Fibroblast of pulmonary artery (primary cell): Measurements from ENCODE around the gene BLVRB.
A peak's percentile ranks its signal among the peaks of the same experiment; 100 is the strongest.

Experiments used
- DNase-seq: peaks from one replicate; pipeline ENCODE4 v3.0.0-alpha.2; 2010; ENCODE audit warnings: low read depth
- H3K4me3 ChIP-seq: replicated peaks from 2 replicates; pipeline ENCODE4 v1.5.1; 2011; ENCODE audit warnings: low read depth, mild to moderate bottlenecking, control low read depth, low read length, moderate library complexity
- TF ChIP-seq, protein P1 (sequence below): IDR thresholded peaks from 2 replicates; pipeline ENCODE4 v1.5.1; 2011; ENCODE audit warnings: mild to moderate bottlenecking, control low read depth, low read length, inconsistent platforms; ENCODE audit errors: missing control alignments

BLVRB gene

DNA sequence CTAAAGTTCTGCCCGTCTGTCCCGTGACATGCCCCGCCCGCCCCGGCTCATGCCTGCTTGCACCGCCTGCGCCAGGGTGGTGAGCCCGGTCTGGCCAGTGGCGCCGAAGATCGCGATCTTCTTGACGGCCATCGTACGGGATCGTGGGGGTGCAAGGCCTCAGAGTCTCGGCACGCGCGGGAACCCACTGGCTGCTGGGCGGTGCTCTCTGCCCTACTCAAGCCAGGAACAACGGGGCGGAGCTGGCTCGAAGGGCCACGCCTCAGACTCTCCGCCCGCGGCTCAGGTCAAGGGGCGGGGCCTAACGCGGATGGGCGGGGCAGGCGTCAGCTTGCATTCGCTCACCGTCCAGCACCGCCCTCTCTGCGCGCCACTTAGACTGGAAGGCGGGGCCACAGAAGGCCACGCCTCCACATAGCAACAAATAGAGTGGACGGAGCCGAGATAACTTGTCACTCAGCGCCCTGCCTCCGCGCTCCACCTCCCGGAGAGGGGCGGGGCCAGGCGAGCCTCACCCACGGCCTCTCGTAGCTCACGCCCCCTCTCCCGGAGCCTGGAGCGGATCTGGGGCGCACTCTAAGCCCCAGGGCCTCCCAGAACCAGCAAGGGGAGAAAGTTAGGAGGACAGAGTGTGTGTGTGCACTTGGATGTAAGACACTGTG lies at the start of gene BLVRB:
TSS of gene BLVRB (minus strand) at position 189 of the 662 bp plus-strand sequence. CDS start at position 132, 57 bp downstream.
- peak within 1 kb of the TSS; percentile 80 for H3K4me3 ChIP-seq
- TF ChIP-seq, protein P1, sequence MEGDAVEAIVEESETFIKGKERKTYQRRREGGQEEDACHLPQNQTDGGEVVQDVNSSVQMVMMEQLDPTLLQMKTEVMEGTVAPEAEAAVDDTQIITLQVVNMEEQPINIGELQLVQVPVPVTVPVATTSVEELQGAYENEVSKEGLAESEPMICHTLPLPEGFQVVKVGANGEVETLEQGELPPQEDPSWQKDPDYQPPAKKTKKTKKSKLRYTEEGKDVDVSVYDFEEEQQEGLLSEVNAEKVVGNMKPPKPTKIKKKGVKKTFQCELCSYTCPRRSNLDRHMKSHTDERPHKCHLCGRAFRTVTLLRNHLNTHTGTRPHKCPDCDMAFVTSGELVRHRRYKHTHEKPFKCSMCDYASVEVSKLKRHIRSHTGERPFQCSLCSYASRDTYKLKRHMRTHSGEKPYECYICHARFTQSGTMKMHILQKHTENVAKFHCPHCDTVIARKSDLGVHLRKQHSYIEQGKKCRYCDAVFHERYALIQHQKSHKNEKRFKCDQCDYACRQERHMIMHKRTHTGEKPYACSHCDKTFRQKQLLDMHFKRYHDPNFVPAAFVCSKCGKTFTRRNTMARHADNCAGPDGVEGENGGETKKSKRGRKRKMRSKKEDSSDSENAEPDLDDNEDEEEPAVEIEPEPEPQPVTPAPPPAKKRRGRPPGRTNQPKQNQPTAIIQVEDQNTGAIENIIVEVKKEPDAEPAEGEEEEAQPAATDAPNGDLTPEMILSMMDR, result no peak
- peak; percentile 99 for DNase-seq

DNA sequence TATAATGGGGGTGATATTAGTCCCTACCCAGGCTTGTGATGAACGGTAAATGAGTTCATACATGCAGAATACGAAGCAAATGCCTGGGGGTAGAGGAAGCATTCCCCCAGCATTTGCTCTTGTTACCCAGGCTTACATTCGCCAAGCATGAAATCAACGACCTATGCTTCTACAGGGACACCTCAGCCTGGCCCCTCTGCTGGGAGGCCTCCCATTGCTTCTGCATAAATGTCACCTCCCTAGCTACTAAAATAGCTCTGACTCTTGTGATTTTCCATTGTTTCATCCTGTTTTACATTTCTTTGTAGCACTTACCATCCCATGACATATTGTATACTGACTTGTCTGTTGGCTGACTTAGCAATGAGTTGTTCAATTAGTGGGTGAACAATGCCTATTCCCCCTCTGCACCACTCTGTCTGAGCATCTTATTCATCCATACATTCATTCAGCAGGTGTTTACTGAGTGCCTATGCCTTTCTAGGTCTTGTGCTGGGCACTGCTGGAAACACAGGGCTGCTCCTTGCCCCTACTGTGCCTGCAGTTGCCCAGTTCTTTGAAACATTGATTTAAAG lies 48.3 kb upstream of the BLVRB start:
- no peak overlapping the region for H3K4me3 ChIP-seq
- TF ChIP-seq, protein P1, result no peak
- DNase-seq, result no peak

DNA sequence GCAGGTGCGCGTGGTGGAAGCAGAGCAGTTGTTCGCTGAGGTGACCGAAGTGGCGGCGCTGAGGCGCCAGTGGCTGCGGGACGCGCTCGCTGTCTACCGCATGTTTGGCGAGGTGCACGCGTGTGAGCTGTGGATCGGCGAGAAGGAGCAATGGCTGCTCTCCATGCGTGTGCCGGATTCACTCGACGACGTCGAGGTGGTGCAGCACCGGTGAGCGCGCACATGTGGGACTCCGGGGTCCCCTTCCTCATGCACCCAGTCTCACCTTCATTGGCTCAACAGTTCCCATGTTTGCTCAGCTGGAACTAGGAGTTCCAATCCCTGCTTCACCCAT lies 47.8 kb upstream of the BLVRB start:
- H3K4me3 ChIP-seq, result no peak overlapping the region
- no peak for DNase-seq
- TF ChIP-seq, protein P1, result no peak

DNA sequence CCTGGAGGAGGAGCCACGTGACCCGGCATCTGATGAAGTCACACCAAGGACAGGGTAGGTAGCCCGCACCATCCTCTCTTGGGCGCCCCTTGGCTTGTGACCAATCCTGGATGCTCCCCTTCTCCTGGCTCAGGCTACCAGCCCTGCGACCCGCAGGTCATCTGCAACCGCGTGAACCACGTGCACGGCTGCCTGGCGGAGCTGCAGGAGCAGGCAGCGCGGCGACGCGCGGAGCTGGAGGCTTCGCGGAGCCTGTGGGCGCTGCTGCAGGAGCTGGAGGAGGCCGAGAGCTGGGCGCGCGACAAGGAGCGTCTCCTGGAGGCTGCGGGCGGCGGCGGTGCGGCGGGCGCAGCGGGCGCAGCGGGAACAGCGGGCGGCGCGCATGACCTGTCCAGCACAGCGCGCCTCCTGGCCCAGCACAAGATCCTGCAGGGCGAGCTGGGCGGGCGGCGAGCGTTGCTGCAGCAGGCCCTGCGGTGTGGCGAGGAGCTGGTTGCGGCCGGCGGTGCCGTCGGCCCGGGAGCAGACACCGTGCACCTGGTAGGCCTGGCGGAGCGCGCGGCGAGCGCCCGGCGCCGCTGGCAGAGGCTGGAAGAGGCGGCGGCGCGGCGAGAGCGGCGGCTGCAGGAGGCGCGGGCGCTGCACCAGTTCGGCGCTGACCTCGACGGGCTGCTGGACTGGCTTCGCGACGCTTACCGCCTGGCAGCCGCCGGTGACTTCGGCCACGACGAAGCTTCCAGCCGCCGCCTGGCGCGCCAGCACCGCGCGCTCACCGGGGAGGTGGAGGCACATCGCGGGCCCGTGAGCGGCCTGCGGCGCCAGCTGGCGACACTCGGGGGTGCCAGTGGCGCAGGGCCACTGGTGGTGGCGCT lies 47.2 kb upstream of the BLVRB start:
- DNase-seq, result peak; percentile 9
- no peak overlapping the region for H3K4me3 ChIP-seq
- TF ChIP-seq, protein P1, result no peak

DNA sequence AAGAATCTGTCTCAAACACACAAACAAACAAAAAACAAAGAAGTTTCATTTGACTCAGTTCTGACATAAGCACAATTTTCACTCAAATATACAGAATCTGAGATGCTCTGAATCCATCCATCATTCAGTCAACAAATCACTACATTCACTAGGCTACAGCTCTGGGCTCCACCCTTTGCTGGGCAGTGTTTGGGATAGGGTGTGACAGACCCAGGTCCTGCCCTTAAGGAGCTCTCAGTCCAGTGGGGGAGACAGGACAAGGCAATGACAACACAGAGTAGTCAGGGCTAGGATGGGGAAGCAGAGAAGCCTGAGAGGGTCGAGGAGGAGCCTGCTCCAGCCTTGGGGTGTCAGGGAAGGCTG lies 46.5 kb upstream of the BLVRB start:
- H3K4me3 ChIP-seq, result no peak overlapping the region
- DNase-seq, result no peak
- TF ChIP-seq, protein P1, result no peak

DNA sequence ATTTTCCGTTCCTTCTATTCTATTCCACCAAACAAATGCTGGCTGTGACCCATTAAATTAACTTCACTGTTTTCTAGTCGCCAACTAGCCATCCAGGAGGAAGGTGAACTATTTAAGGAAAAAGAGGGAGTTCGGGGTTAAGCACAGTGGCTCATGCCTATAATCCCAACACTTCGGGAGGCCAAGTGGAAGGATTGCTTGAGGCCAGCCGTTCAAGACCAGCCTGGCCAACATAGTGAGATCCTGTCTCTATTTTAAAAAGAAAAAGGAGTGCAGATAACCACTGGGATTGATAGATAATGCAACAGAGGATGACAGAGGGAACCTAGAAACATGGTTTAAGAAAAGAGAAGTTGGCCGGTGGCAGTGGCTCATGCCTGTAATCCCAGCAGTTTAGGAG lies 45.9 kb upstream of the BLVRB start:
- TF ChIP-seq, protein P1, result no peak

More for the DNA sequence above, 45.9 kb upstream of the BLVRB start:
- no peak overlapping the region for H3K4me3 ChIP-seq
- no peak for DNase-seq
